Measurements from ENCODE around the gene RYR2. TPM values are rescaled to one million over a fixed set of nuclear protein-coding genes. Genes with fewer than 3 reads are reported as not detected.

Gene RYR2
- total and polyA plus RNA-seq, 9 of the 15 experiments (the other 6 are each of a cell fraction or from before 2014, with no cell fraction given) = 0.03 to 0.42 (median 0.14) TPM

DNA sequence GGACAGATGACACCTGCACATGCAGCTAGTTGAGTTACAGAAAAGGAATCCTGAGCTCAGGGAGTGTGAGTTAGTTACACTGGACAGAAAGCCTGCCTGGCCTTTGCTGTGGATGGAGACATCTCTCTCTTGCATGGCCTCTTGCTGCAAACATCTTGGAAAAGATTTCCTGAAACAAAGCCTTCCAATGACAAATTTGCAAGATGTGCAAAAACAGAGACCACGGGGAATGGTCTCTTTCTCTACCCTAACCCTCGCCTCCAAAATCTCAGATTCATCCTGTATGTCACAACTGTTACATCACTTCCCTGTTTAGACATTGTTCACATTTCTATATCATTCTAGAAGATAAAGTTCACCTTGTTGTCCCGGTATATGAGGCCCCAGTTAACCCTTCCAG lies 415.6 kb downstream of the RYR2 start:
- no peak for FAIRE-seq
- DNase-seq (ENCODE audit: extremely low read depth in 1 of 4, low spot score in 3 of 4) = no peak
- Histone ChIP-seq H3K9me1 (ENCODE audit: control insufficient read depth, insufficient read depth, low read length) (no peaks in the 10 kb centered on the region), H2AFZ (ENCODE audit: low read depth, low read length) (no peak overlapping the region), H3K4me2 (ENCODE audit: insufficient read depth, low read length) (no peak overlapping the region), H3K4me3 (no peak overlapping the region), H3K79me2 (ENCODE audit: control insufficient read depth, insufficient read depth, low read length) (no peaks in the 10 kb centered on the region), H3K4me1 (replicated peaks in 1 of 2; ENCODE audit: control insufficient read depth in 2 of 2, insufficient read depth in 2 of 2, low read length in 2 of 2) (no peaks in the 10 kb centered on the region), H4K20me1 (replicated peaks; ENCODE audit: control insufficient read depth, insufficient read depth, low read length) (no peaks in the 10 kb centered on the region), H3K9ac (ENCODE audit: insufficient read depth in 1 of 2, low read depth in 2 of 2, low read length in 2 of 2) (no peak overlapping the region), H3K27me3 (ENCODE audit: control insufficient read depth in 2 of 2, insufficient read depth in 2 of 2, low read length in 2 of 2) (no peaks in the 10 kb centered on the region), H3K27ac (ENCODE audit: extremely low read depth, low read depth, low read length) (no peak overlapping the region), H3K9me3 (replicated peaks; ENCODE audit: control insufficient read depth, insufficient read depth, low read depth, low read length) (no peaks in the 10 kb centered on the region; the same call in 1 of the 2 replicates), H3K36me3 (ENCODE audit: control insufficient read depth, insufficient read depth, low read length) (no peaks in the 10 kb centered on the region)
- POLR2A ChIA-PET = no interaction called here
- no peak for ATAC-seq
- no TSS peak for BruUV-seq (replicated peaks)
- in situ Hi-C loops (cut with MboI) = no loop called here
- intact Hi-C loops (cut with micrococcal nuclease) = no loop called here
- no peak for TF ChIP-seq SMARCA4 (IDR thresholded peaks at IDR 0.05)
- TF ChIP-seq, protein P1, sequence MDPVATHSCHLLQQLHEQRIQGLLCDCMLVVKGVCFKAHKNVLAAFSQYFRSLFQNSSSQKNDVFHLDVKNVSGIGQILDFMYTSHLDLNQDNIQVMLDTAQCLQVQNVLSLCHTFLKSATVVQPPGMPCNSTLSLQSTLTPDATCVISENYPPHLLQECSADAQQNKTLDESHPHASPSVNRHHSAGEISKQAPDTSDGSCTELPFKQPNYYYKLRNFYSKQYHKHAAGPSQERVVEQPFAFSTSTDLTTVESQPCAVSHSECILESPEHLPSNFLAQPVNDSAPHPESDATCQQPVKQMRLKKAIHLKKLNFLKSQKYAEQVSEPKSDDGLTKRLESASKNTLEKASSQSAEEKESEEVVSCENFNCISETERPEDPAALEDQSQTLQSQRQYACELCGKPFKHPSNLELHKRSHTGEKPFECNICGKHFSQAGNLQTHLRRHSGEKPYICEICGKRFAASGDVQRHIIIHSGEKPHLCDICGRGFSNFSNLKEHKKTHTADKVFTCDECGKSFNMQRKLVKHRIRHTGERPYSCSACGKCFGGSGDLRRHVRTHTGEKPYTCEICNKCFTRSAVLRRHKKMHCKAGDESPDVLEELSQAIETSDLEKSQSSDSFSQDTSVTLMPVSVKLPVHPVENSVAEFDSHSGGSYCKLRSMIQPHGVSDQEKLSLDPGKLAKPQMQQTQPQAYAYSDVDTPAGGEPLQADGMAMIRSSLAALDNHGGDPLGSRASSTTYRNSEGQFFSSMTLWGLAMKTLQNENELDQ (CRISPR knock-in tag; IDR thresholded peaks at IDR 0.05; ENCODE audit: borderline replicate concordance) = no peak
- peak; percentile 34; the same call in 1 of the 2 replicates for TF ChIP-seq ZNF316 (IDR thresholded peaks at IDR 0.05)
- no peak for TF ChIP-seq MAZ (CRISPR knock-in tag; conservative IDR thresholded peaks at IDR 0.05 in 1 of 2, IDR thresholded peaks at IDR 0.05 in 1 of 2)
- TF ChIP-seq ZNF695 (CRISPR knock-in tag; IDR thresholded peaks at IDR 0.05) = no peak
- TF ChIP-seq PHF8 (IDR thresholded peaks at IDR 0.05; ENCODE audit: borderline replicate concordance, low read length) = no peak
- TF ChIP-seq CREBBP (IDR thresholded peaks at IDR 0.05; ENCODE audit: low read depth, low read length) = no peak
- TF ChIP-seq ZEB2 (IDR thresholded peaks at IDR 0.05) = no peak
- 0 out of 2 replicates have a peak, but pooled peaks have one; percentile 4 for TF ChIP-seq MAFF (IDR thresholded peaks at IDR 0.05; ENCODE audit: low read length)
- no peak for TF ChIP-seq POLR2G (IDR thresholded peaks at IDR 0.05; ENCODE audit: low read depth, low read length)
- CTCF ChIA-PET (ENCODE audit: low intra/inter-chr PET ratio) = no interaction called here
- 2% methylated on average over 3 of the region's 3 CpGs for WGBS (ENCODE audit: insufficient coverage, low coverage, missing lambda C conversion rate)
